PC-3 (cell line): ENCODE measurements around the gene USP12. TPM values are rescaled to one million over a fixed set of nuclear protein-coding genes. Genes with fewer than 3 reads are reported as not detected.

Experiments
- ATAC-seq: fragments of 200-7000 bp; cut with Tn5 transposase; 2 replicates; pipeline ENCODE4 v1.9.1; 2020; ENCODE audit warnings: mild to moderate bottlenecking, moderate library complexity
- BruUV-seq: library from RNA; stranded (reverse); fragments of 400-500 nt; replicated peaks from 2 replicates; lab custom pipeline; 2021; lab: Mats Ljungman, UMichigan
- CTCF ChIA-PET: fragments of 300-600 bp; sonication (Branson Sonifier 250); formaldehyde crosslinking; loops from one replicate; lab custom pipeline; 2022; ENCODE audit warnings: antibody characterized with exemption; lab: Charles Lee
- POLR2A ChIA-PET: fragments of 300-600 bp; sonication (Branson Sonifier 250); formaldehyde crosslinking; loops from one replicate; lab custom pipeline; 2022; ENCODE audit warnings: antibody characterized with exemption; ENCODE audit not compliant: unreplicated experiment; lab: Charles Lee
- DNase-seq: peaks from one replicate; pipeline ENCODE4 v3.0.0-alpha.2; 2015
- H2AFZ ChIP-seq: fragments of 300-600 bp; sonication (generic); 2 replicates; pipeline ENCODE4 v1.6.0; 2016; ENCODE audit warnings: antibody characterized with exemption, low read length
- H3F3A ChIP-seq: fragments of 300-600 bp; sonication (generic); one replicate; pipeline ENCODE4 v1.6.0; 2017; ENCODE audit warnings: antibody characterized with exemption, low read length, control low read depth, mild to moderate bottlenecking; ENCODE audit not compliant: unreplicated experiment
- H3K27ac ChIP-seq: fragments of 300-600 bp; sonication (generic); 2 replicates; pipeline ENCODE4 v1.5.1; 2016; ENCODE audit warnings: mild to moderate bottlenecking, low read length
- H3K27me3 ChIP-seq: fragments of 300-600 bp; sonication (generic); 2 replicates; pipeline ENCODE4 v1.6.1; 2016; ENCODE audit warnings: low read length, mixed read lengths
- H3K36me3 ChIP-seq: fragments of 300-600 bp; sonication (generic); 2 replicates; pipeline ENCODE4 v1.6.1; 2016; ENCODE audit warnings: low read depth, mixed run types, low read length, mixed read lengths
- H3K4me1 ChIP-seq: fragments of 300-600 bp; sonication (generic); 2 replicates; pipeline ENCODE4 v1.5.1; 2016; ENCODE audit warnings: low read length; ENCODE audit not compliant: insufficient read depth
- H3K4me2 ChIP-seq: fragments of 300-600 bp; sonication (generic); 2 replicates; pipeline ENCODE4 v1.6.0; 2016; ENCODE audit warnings: low read length
- H3K4me3 ChIP-seq: fragments of 300-600 bp; sonication (generic); 2 replicates; pipeline ENCODE4 v1.5.1; 2016; ENCODE audit warnings: mild to moderate bottlenecking, low read length, mixed read lengths
- H3K79me2 ChIP-seq: fragments of 300-600 bp; sonication (generic); 2 replicates; pipeline ENCODE4 v1.6.1; 2017; ENCODE audit warnings: low read length, mixed read lengths
- H3K9ac ChIP-seq: fragments of 300-600 bp; sonication (generic); 2 replicates; pipeline ENCODE4 v1.6.0; 2016; ENCODE audit warnings: mild to moderate bottlenecking, low read length
- H3K9me2 ChIP-seq: fragments of 300-600 bp; sonication (generic); replicated peaks from 2 replicates; pipeline ENCODE4 v1.6.1; 2016; ENCODE audit warnings: mixed run types, low read length, mixed read lengths
- H3K9me3 ChIP-seq: fragments of 300-600 bp; sonication (generic); 2 replicates; pipeline ENCODE4 v1.6.1; 2016; ENCODE audit warnings: low read length, mixed read lengths
- H4K20me1 ChIP-seq: fragments of 300-600 bp; sonication (generic); 2 replicates; pipeline ENCODE4 v1.6.1; 2016; ENCODE audit warnings: low read length, mixed read lengths
- EZH2 ChIP-seq: fragments of 300-600 bp; sonication (generic); IDR thresholded peaks from one replicate; pipeline ENCODE4 v1.6.1; 2017; ENCODE audit warnings: antibody characterized with exemption, mild to moderate bottlenecking, low read length; ENCODE audit not compliant: unreplicated experiment
- EZH2phosphoT487 ChIP-seq: fragments of 300-600 bp; sonication (generic); IDR thresholded peaks from 2 replicates; pipeline ENCODE4 v1.6.1; 2018; ENCODE audit warnings: mild to moderate bottlenecking, antibody characterized with exemption, low read length, borderline replicate concordance
- intact Hi-C: fragments of 100-400 bp; cut with micrococcal nuclease; formaldehyde crosslinking; loops from 2 replicates; pipeline ENCODE4 v1.9.0; 2023
- total RNA-seq: library from RNA; depleted of rRNA; stranded (reverse); fragments of >200 nt; gene quantifications from 2 replicates; pipeline ENCODE4 v1.2.3, GENCODE V29; 2014
- TF ChIP-seq, protein P1 (sequence below): fragments of 300-600 bp; sonication (generic); conservative IDR thresholded peaks from 2 replicates; pipeline ENCODE4 v1.5.1; 2017; ENCODE audit warnings: antibody characterized with exemption, low read depth, mild to moderate bottlenecking, low read length

The USP12 gene
- total RNA-seq, 1 experiment from 2014 or later = 24.2 TPM

- H3K79me2 ChIP-seq = no peaks in the 10 kb centered on the region
- ATAC-seq (peak; percentile 99), DNase-seq (peak; percentile 95)
- TSS peak; percentile 55 for BruUV-seq
- H3F3A ChIP-seq = peaks cover 5% of the 10 kb centered on the region
- peak overlapping the region; percentile 83 for H3K27ac ChIP-seq
- ChIA-PET POLR2A (no interaction called here), CTCF (interaction anchor here (0.6 to 1.1 kb wide), 5 partner anchors 17 to 172 kb away, joined by 3 read pairs; partner anchors contain the start of gene RPL21)
- peak overlapping the region; percentile 75 for H3K4me2 ChIP-seq
- H4K20me1 ChIP-seq = no peaks in the 10 kb centered on the region
- no peaks in the 10 kb centered on the region for H3K9me2 ChIP-seq
- intact Hi-C loops = no loop called here
- 0 out of 2 replicates have a peak overlapping the region, but pooled peaks have one; percentile 28 for H3K4me3 ChIP-seq
- peaks cover 31% of the 10 kb centered on the region for H3K4me1 ChIP-seq
- peak overlapping the region; percentile 51 for H2AFZ ChIP-seq
- H3K27me3 ChIP-seq = no peaks in the 10 kb centered on the region
- no peaks in the 10 kb centered on the region for H3K36me3 ChIP-seq
- peak overlapping the region; percentile 48 for H3K9ac ChIP-seq
- no peaks in the 10 kb centered on the region for H3K9me3 ChIP-seq
- no peak for TF ChIP-seq EZH2phosphoT487
- TF ChIP-seq, protein P1, sequence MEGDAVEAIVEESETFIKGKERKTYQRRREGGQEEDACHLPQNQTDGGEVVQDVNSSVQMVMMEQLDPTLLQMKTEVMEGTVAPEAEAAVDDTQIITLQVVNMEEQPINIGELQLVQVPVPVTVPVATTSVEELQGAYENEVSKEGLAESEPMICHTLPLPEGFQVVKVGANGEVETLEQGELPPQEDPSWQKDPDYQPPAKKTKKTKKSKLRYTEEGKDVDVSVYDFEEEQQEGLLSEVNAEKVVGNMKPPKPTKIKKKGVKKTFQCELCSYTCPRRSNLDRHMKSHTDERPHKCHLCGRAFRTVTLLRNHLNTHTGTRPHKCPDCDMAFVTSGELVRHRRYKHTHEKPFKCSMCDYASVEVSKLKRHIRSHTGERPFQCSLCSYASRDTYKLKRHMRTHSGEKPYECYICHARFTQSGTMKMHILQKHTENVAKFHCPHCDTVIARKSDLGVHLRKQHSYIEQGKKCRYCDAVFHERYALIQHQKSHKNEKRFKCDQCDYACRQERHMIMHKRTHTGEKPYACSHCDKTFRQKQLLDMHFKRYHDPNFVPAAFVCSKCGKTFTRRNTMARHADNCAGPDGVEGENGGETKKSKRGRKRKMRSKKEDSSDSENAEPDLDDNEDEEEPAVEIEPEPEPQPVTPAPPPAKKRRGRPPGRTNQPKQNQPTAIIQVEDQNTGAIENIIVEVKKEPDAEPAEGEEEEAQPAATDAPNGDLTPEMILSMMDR = no peak
These were observed 23.5 kb upstream of the USP12 start for GRCh38 chr13:27194895-27195764.

DNA sequence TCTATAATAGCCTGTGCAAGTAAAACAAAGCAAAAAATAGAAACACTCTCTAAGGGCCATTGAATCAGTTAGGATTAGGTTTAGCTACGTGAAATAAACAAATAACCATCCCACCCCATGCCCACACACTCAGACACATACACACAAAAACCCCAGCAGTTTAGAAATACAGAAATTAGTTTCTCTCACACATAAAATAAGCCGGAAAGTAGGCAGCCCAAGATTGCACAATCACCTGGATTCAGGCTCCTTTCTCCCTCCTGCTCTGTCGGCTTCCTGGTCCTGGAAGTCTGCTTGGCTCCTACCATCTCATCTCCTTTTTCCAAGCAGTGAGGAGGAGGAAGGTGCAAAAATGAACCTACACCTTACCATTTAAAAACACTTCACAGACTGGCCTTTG lies 22.6 kb upstream of the USP12 start:
- Histone ChIP-seq H3K9me2 (no peaks in the 10 kb centered on the region), H4K20me1 (no peaks in the 10 kb centered on the region), H3K9me3 (no peaks in the 10 kb centered on the region), H3K4me2 (peak overlapping the region; percentile 75; the same call in 1 of the 2 replicates), H3K79me2 (no peaks in the 10 kb centered on the region), H3K9ac (peak overlapping the region; percentile 48; the same call in 1 of the 2 replicates), H3K4me3 (no peak overlapping the region), H3K27me3 (no peaks in the 10 kb centered on the region), H3F3A (peaks cover 5% of the 10 kb centered on the region), H2AFZ (peak overlapping the region; percentile 51; the same call in 1 of the 2 replicates), H3K36me3 (no peaks in the 10 kb centered on the region), H3K4me1 (peaks cover 26% of the 10 kb centered on the region), H3K27ac (peak overlapping the region; percentile 83)
- POLR2A ChIA-PET = interaction anchor here (0.7 kb wide), 1 partner anchor 11 kb away, joined by 5 read pairs; no protein-coding TSS in a partner anchor
- CTCF ChIA-PET = no interaction called here
- no peak for ATAC-seq
- DNase-seq = peak; percentile 17
- intact Hi-C loops = no loop called here
- BruUV-seq = no TSS peak
- TF ChIP-seq, protein P1 = no peak
- no peak for TF ChIP-seq EZH2phosphoT487
- no peak for TF ChIP-seq EZH2
